ENCODE data around the gene KLF3.
A peak's percentile ranks its signal among the peaks of the same experiment; 100 is the strongest.

KLF3 gene

GRCh38 chr4:38692421-38692820 lies 28.4 kb downstream of the KLF3 start:
- no peak for DNase-seq (ENCODE audit: extremely low read depth in 1 of 2, low read depth in 1 of 2)

- no peak for DNase-seq (ENCODE audit: extremely low read depth in 1 of 2, low read depth in 1 of 2)
These were observed 29.6 kb downstream of the KLF3 start for GRCh38 chr4:38693569-38693968.

- no peak for DNase-seq (ENCODE audit: extremely low read depth in 1 of 2, low read depth in 1 of 2)
These were observed 30.3 kb downstream of the KLF3 start for GRCh38 chr4:38694330-38694729.

GRCh38 chr4:38695809-38696208 lies 31.8 kb downstream of the KLF3 start:
- no peak for DNase-seq (ENCODE audit: extremely low read depth in 1 of 2, low read depth in 1 of 2)

GRCh38 chr4:38696697-38697096 lies 32.7 kb downstream of the KLF3 start:
- no peak for DNase-seq (ENCODE audit: extremely low read depth in 1 of 2, low read depth in 1 of 2)

GRCh38 chr4:38698176-38698575 lies 34.2 kb downstream of the KLF3 start:
- DNase-seq (ENCODE audit: extremely low read depth in 1 of 2, low read depth in 1 of 2): no peak

- no peak for DNase-seq (ENCODE audit: extremely low read depth in 1 of 2, low read depth in 1 of 2)
These were observed 35.1 kb downstream of the KLF3 start for GRCh38 chr4:38699112-38699511.

- DNase-seq (ENCODE audit: extremely low read depth in 1 of 2, low read depth in 1 of 2): no peak
These were observed 39.6 kb downstream of the KLF3 start for GRCh38 chr4:38703635-38704034.

- DNase-seq (ENCODE audit: extremely low read depth in 1 of 2, low read depth in 1 of 2): no peak
These were observed 40.7 kb downstream of the KLF3 start for GRCh38 chr4:38704622-38705154.

GRCh38 chr4:38706301-38706700 lies 42.3 kb downstream of the KLF3 start:
- no peak for DNase-seq (ENCODE audit: extremely low read depth in 1 of 2, low read depth in 1 of 2)

GRCh38 chr4:38710053-38710452 lies 46.1 kb downstream of the KLF3 start:
- DNase-seq (ENCODE audit: extremely low read depth in 1 of 2, low read depth in 1 of 2): no peak

- DNase-seq (ENCODE audit: extremely low read depth in 1 of 2, low read depth in 1 of 2): no peak
These were observed 47.1 kb downstream of the KLF3 start for GRCh38 chr4:38711066-38711465.

- DNase-seq (ENCODE audit: extremely low read depth in 1 of 2, low read depth in 1 of 2): no peak
These were observed 51.1 kb downstream of the KLF3 start for GRCh38 chr4:38715050-38715449.

- DNase-seq (ENCODE audit: extremely low read depth in 1 of 2, low read depth in 1 of 2): no peak
These were observed 52.3 kb downstream of the KLF3 start for GRCh38 chr4:38716256-38716655.

GRCh38 chr4:38717604-38718003 lies 53.6 kb downstream of the KLF3 start:
- no peak for DNase-seq (ENCODE audit: extremely low read depth in 1 of 2, low read depth in 1 of 2)

GRCh38 chr4:38723114-38723513 lies 59.1 kb downstream of the KLF3 start:
- DNase-seq (ENCODE audit: extremely low read depth in 1 of 2, low read depth in 1 of 2): no peak

GRCh38 chr4:38723726-38724474 lies 59.9 kb downstream of the KLF3 start:
- no peak for DNase-seq (ENCODE audit: extremely low read depth in 1 of 2, low read depth in 1 of 2)

- DNase-seq (ENCODE audit: extremely low read depth in 1 of 2, low read depth in 1 of 2): no peak
These were observed 60.4 kb downstream of the KLF3 start for GRCh38 chr4:38724475-38724808.

GRCh38 chr4:38728631-38729141 lies 64.7 kb downstream of the KLF3 start:
- no peak for DNase-seq (ENCODE audit: extremely low read depth in 1 of 2, low read depth in 1 of 2)

- DNase-seq (ENCODE audit: extremely low read depth in 1 of 2, low read depth in 1 of 2): no peak
These were observed 66.5 kb downstream of the KLF3 start for GRCh38 chr4:38730493-38730829.

GRCh38 chr4:38730830-38731646 lies 67.0 kb downstream of the KLF3 start:
- DNase-seq (ENCODE audit: extremely low read depth in 1 of 2, low read depth in 1 of 2): peak; percentile 44 to 77

GRCh38 chr4:38733663-38734062 lies 69.7 kb downstream of the KLF3 start:
- DNase-seq (ENCODE audit: extremely low read depth in 1 of 2, low read depth in 1 of 2): no peak
